22Rv1 (cell line): ENCODE measurements around the gene WDR53.

Experiments
- CTCF ChIP-seq: fragments of 450-650 bp; IDR thresholded peaks from 2 replicates; pipeline ENCODE4 v1.5.1; 2017; ENCODE audit warnings: mild to moderate bottlenecking
- ZFX ChIP-seq: fragments of 450-650 bp; IDR thresholded peaks from 2 replicates; pipeline ENCODE4 v1.6.1; 2017; ENCODE audit warnings: antibody characterized with exemption, borderline replicate concordance

DNA sequence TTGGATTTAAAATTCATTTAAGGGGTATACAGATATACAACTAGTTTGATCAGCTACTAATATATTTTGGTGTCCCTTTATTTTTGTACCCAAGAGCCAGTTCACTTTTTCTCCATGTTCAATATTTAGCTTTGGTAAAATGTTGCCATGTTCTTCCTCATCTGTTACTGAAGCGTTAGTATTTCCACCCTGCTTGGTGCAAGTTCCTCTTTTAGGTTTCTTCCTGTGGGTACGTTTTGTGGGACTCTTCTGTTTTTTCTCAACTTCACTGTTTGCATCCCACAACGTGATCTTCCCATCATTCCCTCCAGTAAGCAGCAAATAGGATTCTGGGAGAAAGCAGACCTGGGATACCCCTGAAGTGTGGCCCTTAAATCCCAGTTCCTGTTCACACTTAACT is 14.1 kb downstream of the WDR53 start:
- TF ChIP-seq CTCF = no peak
- no peak for TF ChIP-seq ZFX
